OCI-LY3 (cell line): ENCODE results near the gene CNDP1.

ENCODE experiments used
- H2AFZ ChIP-seq: fragments of 200-600, 300-600 bp; shearing (Covaris generic); 2 replicates; pipeline ENCODE4 v1.6.0; 2014; ENCODE audit warnings: antibody characterized with exemption, low read depth, low read length
- H3K27ac ChIP-seq: fragments of 200-600, 300-600 bp; sonication (generic); 2 replicates; pipeline ENCODE4 v1.5.1; 2014; ENCODE audit warnings: mild to moderate bottlenecking, low read length, moderate library complexity, mixed read lengths
- H3K27me3 ChIP-seq: fragments of 200-600, 300-600 bp; sonication (generic); 2 replicates; pipeline ENCODE4 v1.6.1; 2014; ENCODE audit warnings: low read depth, low read length, mixed read lengths
- H3K36me3 ChIP-seq: fragments of 200-600, 300-600 bp; sonication (generic); replicated peaks from 2 replicates; pipeline ENCODE3; 2014; ENCODE audit warnings: low read depth, low read length, mixed read lengths
- H3K4me1 ChIP-seq: fragments of 300-600, 200-600 bp; sonication (generic); 2 replicates; pipeline ENCODE4 v1.6.1; 2014; ENCODE audit warnings: low read length, mixed read lengths
- H3K4me2 ChIP-seq: fragments of 200-600, 300-600 bp; sonication (generic); 2 replicates; pipeline ENCODE4 v1.6.1; 2014; ENCODE audit warnings: low read length, mixed read lengths
- H3K4me3 ChIP-seq: fragments of 300-600, 200-600 bp; sonication (generic); 2 replicates; pipeline ENCODE4 v1.5.1; 2014; ENCODE audit warnings: antibody characterized with exemption, mild to moderate bottlenecking, low read length, moderate library complexity
- H3K79me2 ChIP-seq: fragments of 300-600, 200-600 bp; shearing (Covaris generic); 2 replicates; pipeline ENCODE4 v1.6.1; 2014; ENCODE audit warnings: mild to moderate bottlenecking, low read length, mixed read lengths
- H3K9ac ChIP-seq: fragments of 300-600, 200-600 bp; shearing (Covaris generic); 2 replicates; pipeline ENCODE4 v1.6.0; 2014; ENCODE audit warnings: mild to moderate bottlenecking, low read length, moderate library complexity
- H3K9me3 ChIP-seq: fragments of 200-600, 300-600 bp; shearing (Covaris generic); 2 replicates; pipeline ENCODE4 v1.6.1; 2014; ENCODE audit warnings: low read length, mixed read lengths; ENCODE audit not compliant: insufficient read depth
- H4K20me1 ChIP-seq: fragments of 200-600, 300-600 bp; sonication (generic); 2 replicates; pipeline ENCODE4 v1.6.1; 2016; ENCODE audit warnings: low read length, mixed read lengths; ENCODE audit not compliant: insufficient read depth
- CTCF ChIP-seq: fragments of 200-600, 300-600 bp; sonication (generic); IDR thresholded peaks from 2 replicates; pipeline ENCODE4 v1.5.1; 2014; ENCODE audit warnings: antibody characterized with exemption, low read length, low read depth
- EZH2phosphoT487 ChIP-seq: fragments of 200-600 bp; shearing (Covaris generic); IDR thresholded peaks from 2 replicates; pipeline ENCODE4 v1.6.1; 2018; ENCODE audit warnings: antibody characterized with exemption, mixed run types, low read depth

The CNDP1 gene

GRCh38 chr18:74546007-74546406 is 11.7 kb downstream of the CNDP1 start:
- Histone ChIP-seq H3K4me3 (no peak overlapping the region), H3K9me3 (peaks cover 10% of the 10 kb centered on the region; the same call in 1 of the 2 replicates), H3K27me3 (0 out of 2 replicates have a peak, but pooled peaks cover 5% of the 10 kb centered on the region), H3K27ac (no peak overlapping the region), H2AFZ (no peak overlapping the region), H3K9ac (no peak overlapping the region), H3K4me1 (0 out of 2 replicates have a peak, but pooled peaks cover 4% of the 10 kb centered on the region), H3K36me3 (no peaks in the 10 kb centered on the region), H3K79me2 (no peaks in the 10 kb centered on the region), H4K20me1 (no peaks in the 10 kb centered on the region), H3K4me2 (no peak overlapping the region)
- TF ChIP-seq CTCF (no peak), EZH2phosphoT487 (no peak)

GRCh38 chr18:74546751-74547530 is 12.6 kb downstream of the CNDP1 start:
- TF ChIP-seq EZH2phosphoT487 (no peak), CTCF (no peak)
- no peaks in the 10 kb centered on the region for H4K20me1 ChIP-seq
- no peaks in the 10 kb centered on the region for H3K79me2 ChIP-seq
- H3K9ac ChIP-seq = no peak overlapping the region
- no peaks in the 10 kb centered on the region for H3K4me1 ChIP-seq
- no peak overlapping the region for H3K27ac ChIP-seq
- H3K4me3 ChIP-seq = no peak overlapping the region
- H3K4me2 ChIP-seq = no peak overlapping the region
- H3K27me3 ChIP-seq = 0 out of 2 replicates have a peak, but pooled peaks cover 1% of the 10 kb centered on the region
- no peaks in the 10 kb centered on the region for H3K36me3 ChIP-seq
- H2AFZ ChIP-seq = no peak overlapping the region
- H3K9me3 ChIP-seq = peaks cover 10% of the 10 kb centered on the region; the same call in 1 of the 2 replicates

- Histone ChIP-seq H3K4me3 (no peak overlapping the region), H2AFZ (no peak overlapping the region), H3K36me3 (no peaks in the 10 kb centered on the region), H3K27ac (no peak overlapping the region), H3K9ac (no peak overlapping the region), H3K4me1 (no peaks in the 10 kb centered on the region), H3K27me3 (peaks cover 2% of the 10 kb centered on the region; the same call in 1 of the 2 replicates), H4K20me1 (no peaks in the 10 kb centered on the region), H3K79me2 (no peaks in the 10 kb centered on the region), H3K4me2 (no peak overlapping the region), H3K9me3 (peaks cover 10% of the 10 kb centered on the region; the same call in 1 of the 2 replicates)
- TF ChIP-seq CTCF (no peak), EZH2phosphoT487 (no peak)
Measured at GRCh38 chr18:74547860-74548259, 13.6 kb downstream of the CNDP1 start.

GRCh38 chr18:74549591-74550104 is 15.3 kb downstream of the CNDP1 start:
- no peak overlapping the region for H3K4me3 ChIP-seq
- H3K27me3 ChIP-seq = peaks cover 19% of the 10 kb centered on the region
- no peaks in the 10 kb centered on the region for H3K36me3 ChIP-seq
- no peaks in the 10 kb centered on the region for H3K79me2 ChIP-seq
- H3K4me2 ChIP-seq = no peak overlapping the region
- no peaks in the 10 kb centered on the region for H4K20me1 ChIP-seq
- H2AFZ ChIP-seq = no peak overlapping the region
- no peak for TF ChIP-seq EZH2phosphoT487
- no peak for TF ChIP-seq CTCF
- peaks cover 10% of the 10 kb centered on the region; the same call in 1 of the 2 replicates for H3K9me3 ChIP-seq
- H3K9ac ChIP-seq = no peak overlapping the region
- H3K27ac ChIP-seq = no peak overlapping the region
- no peaks in the 10 kb centered on the region for H3K4me1 ChIP-seq
